ENCODE measurements around the gene TMEM190. TPM values are rescaled to one million over a fixed set of nuclear protein-coding genes. Genes with fewer than 3 reads are reported as not detected.

Gene TMEM190
- total and polyA plus RNA-seq, 9 of the 15 experiments (the other 6 are each of a cell fraction or from before 2014, with no cell fraction given), result not detected

DNA sequence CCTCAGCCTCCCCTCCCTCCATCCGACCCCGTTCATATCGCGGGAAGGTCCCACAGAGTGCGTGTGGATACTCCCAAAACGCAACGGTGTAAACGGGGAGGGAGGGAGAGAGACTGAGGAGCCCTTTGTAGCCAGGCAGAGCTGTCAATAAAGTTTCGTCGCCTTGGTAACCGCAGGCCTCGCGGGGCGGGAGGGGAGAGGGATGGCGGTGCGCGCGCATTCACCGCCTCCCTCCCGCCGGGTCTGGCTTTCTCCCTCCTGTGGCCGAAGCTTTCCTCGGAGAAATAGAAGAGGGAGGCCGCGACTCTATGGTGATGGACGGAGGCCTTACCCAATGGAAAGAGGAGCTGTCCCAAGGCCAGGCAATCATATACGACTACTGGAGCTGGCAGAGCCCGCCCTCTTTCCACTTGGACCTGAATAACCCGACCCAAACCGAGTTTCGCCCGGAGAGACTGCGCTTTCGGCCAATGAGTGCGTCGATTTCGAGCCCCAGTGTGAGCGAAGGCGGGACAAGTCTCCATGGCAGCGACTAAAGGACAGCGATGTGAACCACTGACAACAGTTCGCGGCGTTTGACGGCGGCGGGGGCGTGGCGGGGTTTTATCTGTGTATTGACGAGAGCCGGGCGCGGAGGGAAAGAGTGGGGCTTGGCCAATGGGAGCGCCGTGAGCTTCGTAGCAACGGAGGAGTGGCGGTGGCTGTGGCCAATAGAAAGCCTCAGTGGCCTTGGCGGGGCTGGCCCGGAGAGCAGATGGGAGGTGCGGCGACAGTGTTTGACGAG is 37.3 kb upstream of the TMEM190 start, which contains the start of gene KMT5C (continued):
- TF ChIP-seq RBM25 (IDR thresholded peaks at IDR 0.05; ENCODE audit: low read depth, low read length, severe bottlenecking) (peak; percentile 97), POLR2B (IDR thresholded peaks at IDR 0.05; ENCODE audit: low read depth, partially characterized antibody) (no peak), LEF1 (IDR thresholded peaks at IDR 0.05) (no peak; the same call in 1 of the 2 replicates), ZFP30 (CRISPR knock-in tag; IDR thresholded peaks at IDR 0.05; ENCODE audit: borderline replicate concordance) (no peak), NR1H2 (CRISPR knock-in tag; IDR thresholded peaks at IDR 0.05) (no peak), CEBPB (tag; IDR thresholded peaks at IDR 0.05) (no peak), U2AF1 (optimal IDR thresholded peaks at IDR 0.05; ENCODE audit: low read depth, low read length) (no peak), SAFB (IDR thresholded peaks at IDR 0.05; ENCODE audit: borderline replicate concordance, low read depth, low read length) (0 out of 2 replicates have a peak, but pooled peaks have one; percentile 26), SREBF1 (IDR thresholded peaks at IDR 0.05; ENCODE audit: borderline replicate concordance, low read depth, low read length) (0 out of 2 replicates have a peak, but pooled peaks have one; percentile 83), TOE1 (IDR thresholded peaks at IDR 0.05; ENCODE audit: borderline replicate concordance) (no peak), TOE1 (CRISPR knock-in tag; IDR thresholded peaks at IDR 0.05; ENCODE audit: borderline replicate concordance, low read depth) (no peak), ILK (tag; IDR thresholded peaks at IDR 0.05; ENCODE audit: borderline replicate concordance, low read depth) (no peak), TCFL5 (CRISPR knock-in tag; conservative IDR thresholded peaks at IDR 0.05) (no peak), RBM15 (IDR thresholded peaks at IDR 0.05; ENCODE audit: insufficient read depth, low read length) (no peak), PRMT5 (CRISPR knock-in tag; IDR thresholded peaks at IDR 0.05) (no peak), SIN3B (IDR thresholded peaks at IDR 0.05; ENCODE audit: low read depth) (no peak), SMARCA5 (IDR thresholded peaks at IDR 0.05) (no peak), ZNF239 (CRISPR knock-in tag; IDR thresholded peaks at IDR 0.05) (no peak), TBP (optimal IDR thresholded peaks at IDR 0.05; ENCODE audit: low read depth, low read length) (peak; percentile 84), TCF7 (IDR thresholded peaks at IDR 0.05; ENCODE audit: borderline replicate concordance) (no peak), SRF (CRISPR knock-in tag; IDR thresholded peaks at IDR 0.05) (peak in 1 of 2 experiments; percentile 23; a peak in 1 of 4 replicates)
- TF ChIP-seq, protein P1, sequence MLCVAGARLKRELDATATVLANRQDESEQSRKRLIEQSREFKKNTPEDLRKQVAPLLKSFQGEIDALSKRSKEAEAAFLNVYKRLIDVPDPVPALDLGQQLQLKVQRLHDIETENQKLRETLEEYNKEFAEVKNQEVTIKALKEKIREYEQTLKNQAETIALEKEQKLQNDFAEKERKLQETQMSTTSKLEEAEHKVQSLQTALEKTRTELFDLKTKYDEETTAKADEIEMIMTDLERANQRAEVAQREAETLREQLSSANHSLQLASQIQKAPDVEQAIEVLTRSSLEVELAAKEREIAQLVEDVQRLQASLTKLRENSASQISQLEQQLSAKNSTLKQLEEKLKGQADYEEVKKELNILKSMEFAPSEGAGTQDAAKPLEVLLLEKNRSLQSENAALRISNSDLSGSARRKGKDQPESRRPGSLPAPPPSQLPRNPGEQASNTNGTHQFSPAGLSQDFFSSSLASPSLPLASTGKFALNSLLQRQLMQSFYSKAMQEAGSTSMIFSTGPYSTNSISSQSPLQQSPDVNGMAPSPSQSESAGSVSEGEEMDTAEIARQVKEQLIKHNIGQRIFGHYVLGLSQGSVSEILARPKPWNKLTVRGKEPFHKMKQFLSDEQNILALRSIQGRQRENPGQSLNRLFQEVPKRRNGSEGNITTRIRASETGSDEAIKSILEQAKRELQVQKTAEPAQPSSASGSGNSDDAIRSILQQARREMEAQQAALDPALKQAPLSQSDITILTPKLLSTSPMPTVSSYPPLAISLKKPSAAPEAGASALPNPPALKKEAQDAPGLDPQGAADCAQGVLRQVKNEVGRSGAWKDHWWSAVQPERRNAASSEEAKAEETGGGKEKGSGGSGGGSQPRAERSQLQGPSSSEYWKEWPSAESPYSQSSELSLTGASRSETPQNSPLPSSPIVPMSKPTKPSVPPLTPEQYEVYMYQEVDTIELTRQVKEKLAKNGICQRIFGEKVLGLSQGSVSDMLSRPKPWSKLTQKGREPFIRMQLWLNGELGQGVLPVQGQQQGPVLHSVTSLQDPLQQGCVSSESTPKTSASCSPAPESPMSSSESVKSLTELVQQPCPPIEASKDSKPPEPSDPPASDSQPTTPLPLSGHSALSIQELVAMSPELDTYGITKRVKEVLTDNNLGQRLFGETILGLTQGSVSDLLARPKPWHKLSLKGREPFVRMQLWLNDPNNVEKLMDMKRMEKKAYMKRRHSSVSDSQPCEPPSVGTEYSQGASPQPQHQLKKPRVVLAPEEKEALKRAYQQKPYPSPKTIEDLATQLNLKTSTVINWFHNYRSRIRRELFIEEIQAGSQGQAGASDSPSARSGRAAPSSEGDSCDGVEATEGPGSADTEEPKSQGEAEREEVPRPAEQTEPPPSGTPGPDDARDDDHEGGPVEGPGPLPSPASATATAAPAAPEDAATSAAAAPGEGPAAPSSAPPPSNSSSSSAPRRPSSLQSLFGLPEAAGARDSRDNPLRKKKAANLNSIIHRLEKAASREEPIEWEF (CRISPR knock-in tag; IDR thresholded peaks at IDR 0.05), result no peak
- TF ChIP-seq, protein P2, sequence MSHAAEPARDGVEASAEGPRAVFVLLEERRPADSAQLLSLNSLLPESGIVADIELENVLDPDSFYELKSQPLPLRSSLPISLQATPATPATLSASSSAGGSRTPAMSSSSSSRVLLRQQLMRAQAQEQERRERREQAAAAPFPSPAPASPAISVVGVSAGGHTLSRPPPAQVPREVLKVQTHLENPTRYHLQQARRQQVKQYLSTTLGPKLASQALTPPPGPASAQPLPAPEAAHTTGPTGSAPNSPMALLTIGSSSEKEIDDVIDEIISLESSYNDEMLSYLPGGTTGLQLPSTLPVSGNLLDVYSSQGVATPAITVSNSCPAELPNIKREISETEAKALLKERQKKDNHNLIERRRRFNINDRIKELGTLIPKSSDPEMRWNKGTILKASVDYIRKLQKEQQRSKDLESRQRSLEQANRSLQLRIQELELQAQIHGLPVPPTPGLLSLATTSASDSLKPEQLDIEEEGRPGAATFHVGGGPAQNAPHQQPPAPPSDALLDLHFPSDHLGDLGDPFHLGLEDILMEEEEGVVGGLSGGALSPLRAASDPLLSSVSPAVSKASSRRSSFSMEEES (CRISPR knock-in tag; IDR thresholded peaks at IDR 0.05), result no peak

All from K562 (cell line).